NCI-H526 (cell line): ENCODE data around the gene DHX40.
A peak's percentile ranks its signal among the peaks of the same experiment; 100 is the strongest.
"Not testable (repeated sequence)": the region's sequence is repeated elsewhere in the genome, so short reads cannot be mapped to it uniquely, and the experiment has no call there.

Experiments used
- DNase-seq, 2 experiments: peaks; one replicate each; lab custom pipeline; 2025; lab: John Stamatoyannopoulos, UW

DHX40 gene

GRCh38 chr17:59565171-59565958, at the start of gene DHX40:
Gene DHX40 (plus strand): TSS chr17:59565610. CDS start chr17:59565672, 62 bp downstream.
- peak; percentile 84 to 97 for DNase-seq

DNA sequence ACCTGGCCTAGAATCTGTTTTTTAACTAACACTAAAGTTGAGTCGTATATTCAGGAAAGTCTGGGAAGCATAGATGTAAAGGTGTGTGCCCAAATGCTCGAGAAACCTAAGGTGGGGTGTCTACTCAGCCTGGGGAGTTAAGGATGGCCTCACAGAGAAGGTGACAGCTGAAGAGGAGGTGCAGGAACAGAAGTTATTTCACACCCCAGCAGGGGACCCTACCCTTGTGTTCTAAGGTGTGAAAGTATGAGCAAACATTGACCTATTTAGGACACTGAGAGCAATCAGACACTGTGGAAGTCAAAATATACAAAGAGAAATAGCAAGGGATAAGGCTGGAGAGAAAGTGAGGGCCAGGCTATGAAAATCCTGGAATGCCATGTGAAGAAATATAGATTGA, 49.0 kb upstream of the DHX40 start:
- no peak for DNase-seq

DNA sequence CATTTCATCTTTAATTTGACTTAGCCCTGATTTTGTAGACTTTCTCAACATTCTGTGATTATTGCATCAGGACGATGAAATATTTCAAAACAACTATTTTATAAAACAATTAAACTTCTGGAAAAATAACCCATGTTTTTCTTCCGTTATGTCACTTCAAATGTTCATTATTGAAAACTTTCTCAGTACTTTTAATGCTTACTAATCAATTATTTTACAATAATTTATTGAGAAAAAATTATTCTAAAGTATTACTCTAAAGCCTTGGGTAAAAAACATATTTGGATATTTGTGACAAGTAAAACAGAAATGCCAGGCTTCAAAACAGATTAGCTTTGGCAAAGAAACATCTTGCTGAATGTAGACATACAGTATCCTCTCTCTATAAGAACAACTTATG, 46.3 kb upstream of the DHX40 start:
- no peak for DNase-seq

DNA sequence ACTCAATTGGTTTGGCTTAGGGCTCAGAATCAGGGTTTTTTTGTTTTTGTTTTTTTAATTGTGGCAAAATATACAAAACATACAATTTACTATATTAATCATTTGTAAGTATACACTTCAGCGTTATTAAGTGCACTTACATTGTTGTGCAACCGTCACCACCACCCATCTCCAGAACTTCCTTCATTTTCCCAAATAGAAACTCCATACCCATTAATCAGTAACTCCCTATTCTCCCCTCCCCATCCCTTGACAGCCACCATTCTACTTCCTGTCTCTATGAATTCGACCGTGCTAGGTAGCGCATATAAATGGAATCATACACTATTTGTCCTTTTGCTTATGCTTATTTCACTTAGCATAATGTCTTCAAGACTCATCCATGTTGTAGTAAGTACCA, 45.2 kb upstream of the DHX40 start:
- no peak for DNase-seq

- peak; percentile 28 to 68 for DNase-seq
These were observed 43.8 kb upstream of the DHX40 start for GRCh38 chr17:59521465-59522126.

- not testable (repeated sequence) for DNase-seq
These were observed 40.5 kb upstream of the DHX40 start for GRCh38 chr17:59524930-59525329.

DNA sequence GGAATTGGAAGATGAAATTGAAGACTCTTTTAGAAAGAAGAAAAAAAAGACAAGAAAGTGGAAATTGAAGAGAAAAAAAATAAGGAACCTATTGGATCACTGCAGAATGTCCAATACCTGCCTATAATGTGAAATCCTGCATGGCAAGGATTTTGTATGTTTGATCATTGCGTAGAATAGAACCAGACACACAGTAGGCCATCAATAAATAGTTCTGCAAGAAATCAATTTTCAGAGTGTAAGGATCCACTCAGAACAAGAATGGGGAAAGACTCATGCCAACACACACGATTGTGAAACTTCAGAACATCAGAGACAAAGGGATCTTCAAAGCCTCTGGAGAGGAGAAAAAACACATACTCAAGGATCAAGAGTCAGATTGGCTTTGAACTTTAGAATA, 39.7 kb upstream of the DHX40 start:
- DNase-seq: no peak

DNA sequence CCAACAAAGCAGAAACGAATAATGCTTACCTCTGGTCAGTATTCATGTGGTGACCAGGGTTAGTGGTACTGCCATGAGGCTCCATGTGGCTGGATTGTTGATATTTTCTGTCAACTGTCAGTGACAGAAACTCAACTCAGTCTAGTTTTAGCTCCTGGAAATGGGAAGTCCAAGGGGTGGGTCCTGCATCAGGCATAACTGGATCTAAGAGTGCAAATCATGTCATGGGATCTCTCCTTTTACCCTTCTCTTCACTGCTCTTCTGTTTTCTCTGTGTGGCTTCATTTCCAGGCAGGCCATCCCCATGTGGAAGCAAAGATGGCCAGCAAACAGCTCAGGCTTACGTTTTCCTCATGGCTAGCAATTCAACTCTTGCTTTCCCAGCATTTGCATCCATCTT, 39.0 kb upstream of the DHX40 start:
- DNase-seq: no peak

- peak; percentile 9 to 20 for DNase-seq
These were observed 38.0 kb upstream of the DHX40 start for GRCh38 chr17:59527325-59527917.

DNA sequence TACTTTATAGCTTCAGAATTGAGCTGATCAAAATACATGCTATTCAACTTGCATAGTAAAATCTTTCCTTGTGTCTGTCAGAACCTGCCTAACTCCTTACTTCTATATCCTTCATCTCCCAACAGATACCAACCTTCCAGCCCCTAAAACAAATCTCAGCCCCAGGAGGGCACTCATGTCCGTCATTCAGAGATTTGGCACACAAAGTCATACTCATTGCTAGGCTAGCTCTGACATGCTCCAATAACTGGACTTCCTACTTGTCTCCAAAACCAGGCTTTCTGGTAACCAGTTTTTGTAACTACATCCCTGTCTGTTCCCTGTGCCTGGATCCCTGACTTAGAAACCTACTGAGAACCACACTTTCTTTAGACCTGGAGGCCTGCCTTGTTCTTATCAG, 37.5 kb upstream of the DHX40 start:
- no peak for DNase-seq

DNA sequence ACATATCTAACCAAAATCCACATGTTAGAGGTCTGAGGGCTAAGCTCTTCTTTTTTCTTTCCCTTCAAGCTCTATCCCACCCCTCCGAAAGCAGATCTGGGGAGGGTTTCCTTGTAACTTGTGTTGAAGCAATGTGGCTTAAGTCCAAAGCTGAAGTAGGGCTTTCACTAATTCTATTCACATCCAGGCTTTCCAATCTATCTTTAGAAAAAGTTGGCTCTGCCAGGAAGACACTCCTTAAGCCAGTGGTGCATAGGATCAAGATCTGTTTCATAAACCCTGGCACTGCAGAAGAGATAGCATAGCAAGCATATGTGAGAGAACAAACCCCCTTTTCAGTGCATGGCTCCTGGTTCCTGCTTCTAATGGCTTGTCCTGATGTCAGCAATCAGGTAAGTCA, 34.9 kb upstream of the DHX40 start:
- DNase-seq: no peak

DNA sequence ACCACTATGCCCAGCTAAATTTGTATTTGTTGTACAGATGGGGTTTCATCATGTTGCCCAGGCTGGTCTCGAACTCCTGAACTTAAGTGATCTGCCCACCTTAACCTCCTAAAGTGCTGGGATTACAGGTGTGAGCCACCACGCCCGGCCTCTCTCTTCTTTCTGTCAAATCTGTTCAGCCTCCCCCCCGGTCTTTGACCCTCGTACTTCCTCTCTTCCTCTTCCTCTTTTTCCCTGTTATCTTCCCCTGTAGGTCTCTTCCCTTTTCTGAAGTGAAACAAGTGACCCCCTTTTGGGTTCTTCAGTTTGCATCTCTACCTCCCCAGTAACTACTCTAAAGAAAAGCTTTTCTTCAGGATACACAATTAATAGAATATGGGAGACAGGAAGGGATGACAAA, 31.7 kb upstream of the DHX40 start:
- DNase-seq: no peak

- DNase-seq: peak in 1 of 2 experiments; percentile 29
These were observed 30.8 kb upstream of the DHX40 start for GRCh38 chr17:59534583-59534982.

GRCh38 chr17:59538195-59538909, 27.1 kb upstream of the DHX40 start:
- DNase-seq: no peak

DNA sequence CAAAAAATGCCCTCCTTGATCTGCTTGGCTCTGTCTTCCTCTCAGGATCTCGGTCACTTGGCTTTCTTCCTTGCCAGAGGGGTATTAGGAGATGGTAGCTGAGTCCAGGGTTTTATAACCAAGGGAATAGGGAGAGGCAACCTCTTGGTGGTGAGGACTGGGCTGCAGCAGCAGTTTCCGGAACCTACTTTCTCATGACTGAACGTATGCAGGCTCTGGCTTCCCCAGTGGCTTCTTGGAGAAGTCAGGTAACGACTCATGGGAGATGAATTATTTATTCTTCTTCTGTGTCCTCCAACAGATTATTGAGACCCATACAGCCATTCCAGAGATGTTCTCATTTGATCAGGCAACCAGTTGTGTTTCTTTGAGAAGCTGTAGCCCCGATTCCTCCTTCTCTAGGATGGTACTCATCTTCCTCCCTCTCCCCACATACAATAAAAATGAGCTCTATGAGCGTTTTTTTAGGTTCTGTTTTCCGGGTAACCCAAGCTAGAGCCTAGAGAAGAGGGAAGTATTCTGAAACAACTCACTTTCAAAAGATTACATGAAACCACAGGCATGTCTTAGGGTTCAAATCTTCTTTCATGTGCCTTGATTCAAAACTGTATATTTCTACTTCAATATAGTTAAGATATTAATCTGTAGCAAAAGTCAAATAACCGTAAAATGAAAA, 22.3 kb upstream of the DHX40 start:
- no peak for DNase-seq

DNA sequence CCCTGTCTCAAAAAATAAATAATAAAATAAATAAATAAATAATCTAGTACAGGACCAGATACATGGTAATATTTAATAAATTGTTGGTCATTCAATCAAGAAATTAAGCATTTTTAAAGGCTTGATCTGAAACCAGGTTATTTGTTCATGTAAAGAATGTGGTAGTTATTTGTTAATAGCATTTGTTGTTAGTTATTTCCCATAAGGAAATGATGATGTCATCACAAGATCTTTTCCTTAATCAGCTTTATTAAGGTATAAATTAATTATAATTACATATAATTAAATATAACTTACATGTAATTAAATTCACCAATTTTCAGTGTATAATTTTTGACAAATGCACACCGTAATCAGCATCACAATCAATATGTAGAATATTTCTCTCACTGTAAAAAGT, 19.5 kb upstream of the DHX40 start:
- no peak for DNase-seq

- no peak for DNase-seq
These were observed 18.1 kb upstream of the DHX40 start for GRCh38 chr17:59547131-59547915.

GRCh38 chr17:59548985-59549384, 16.4 kb upstream of the DHX40 start:
- DNase-seq: not testable (repeated sequence)

DNA sequence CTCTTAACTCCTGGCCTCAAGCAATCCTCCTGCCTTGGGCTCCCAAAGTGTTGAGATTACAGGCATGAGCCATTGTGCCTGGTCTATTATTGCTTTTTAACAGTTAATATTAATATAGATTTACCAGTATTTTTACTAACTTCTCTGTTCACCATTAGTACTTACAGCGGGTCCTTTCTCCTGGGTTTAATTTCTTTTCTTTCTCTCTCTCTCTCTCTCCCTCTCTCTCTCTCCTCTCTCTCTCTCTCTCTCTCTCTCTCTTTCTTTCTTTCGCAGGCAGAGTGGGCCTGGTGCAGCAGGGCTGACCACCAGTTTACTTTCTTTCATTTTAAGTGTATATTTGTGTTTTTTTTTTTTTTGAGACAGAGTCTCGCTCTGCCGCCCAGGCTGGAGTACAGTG, 14.7 kb upstream of the DHX40 start:
- no peak for DNase-seq

DNA sequence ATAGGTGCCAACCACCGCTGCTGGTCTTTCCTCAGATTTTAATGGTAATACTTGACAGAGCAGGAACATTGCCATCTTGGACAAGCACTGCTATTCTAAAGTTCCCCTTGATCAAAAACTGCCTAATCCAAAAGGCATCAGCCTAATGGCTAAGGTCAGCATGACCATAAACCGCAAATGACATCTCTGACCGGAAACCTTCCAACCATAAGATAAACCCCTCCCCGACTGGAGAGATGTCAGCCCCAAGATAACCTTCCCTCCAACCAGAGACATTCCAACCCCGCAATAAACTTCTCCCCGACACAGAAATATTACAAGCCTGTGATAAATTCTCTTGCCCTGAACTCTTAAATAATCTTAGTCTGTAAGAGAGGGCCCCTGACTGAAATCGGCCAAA, 7.4 kb upstream of the DHX40 start:
- DNase-seq: no peak

- no peak for DNase-seq
These were observed 6.5 kb upstream of the DHX40 start for GRCh38 chr17:59558953-59559352.
